Spleen (tissue), 11 donors: ENCODE data around the gene ETFBKMT. TPM values are rescaled to one million over a fixed set of nuclear protein-coding genes. Genes with fewer than 3 reads are reported as not detected.

Source experiments
- DNase-seq: peaks from one replicate; pipeline ENCODE4 v3.0.0-alpha.2; 2020
- H3K27ac ChIP-seq, 8 donors: fragments of 200-600 bp; sonication (generic) in 7 of 8; 1 replicate in 4 of 8; 2 replicates in 4 of 8; pipeline versions ENCODE4 v1.5.0 to v1.8.0; 2016 to 2021; ENCODE audit warnings: inconsistent platforms in 4 of 8, mild to moderate bottlenecking in 4 of 8, moderate library complexity in 1 of 8
- H3K27me3 ChIP-seq, 7 donors: fragments of 200-600 bp; sonication (generic) in 6 of 7; replicated peaks in 1 of 7; 1 replicate in 4 of 7; 2 replicates in 3 of 7; pipeline versions ENCODE4 v1.5.0 to v1.8.0; 2016 to 2021; ENCODE audit warnings: inconsistent platforms in 3 of 7, mild to moderate bottlenecking in 1 of 7
- H3K36me3 ChIP-seq, 6 donors: fragments of 200-600 bp; sonication (generic) in 5 of 6; 1 replicate in 4 of 6; 2 replicates in 2 of 6; pipeline versions ENCODE4 v1.5.0 to v1.8.0; 2016 to 2021; ENCODE audit warnings: inconsistent platforms in 2 of 6
- H3K4me1 ChIP-seq, 6 donors: fragments of 200-600 bp; sonication (generic) in 5 of 6; 1 replicate in 3 of 6; 2 replicates in 3 of 6; pipeline versions ENCODE4 v1.5.0 to v1.8.0; 2016 to 2021; ENCODE audit warnings: inconsistent platforms in 3 of 6
- H3K4me3 ChIP-seq, 8 donors: fragments of 200-600 bp; sonication (generic) in 7 of 8; 1 replicate in 4 of 8; 2 replicates in 4 of 8; pipeline versions ENCODE4 v1.5.0 to v1.8.0; 2016 to 2021; ENCODE audit warnings: inconsistent platforms in 4 of 8, mild to moderate bottlenecking in 4 of 8, moderate library complexity in 2 of 8
- H3K9me3 ChIP-seq, 8 donors: fragments of 200-600 bp; sonication (generic) in 7 of 8; 1 replicate in 4 of 8; 2 replicates in 4 of 8; pipeline versions ENCODE4 v1.5.0 to v1.8.0; 2016 to 2021; ENCODE audit warnings: inconsistent platforms in 4 of 8
- CTCF ChIP-seq, 11 experiments: fragments of 200-600 bp in 7 of 11; fragments of 450-650 bp in 4 of 11; sonication (generic) in 4 of 11; IDR thresholded peaks in 8 of 11; conservative IDR thresholded peaks in 3 of 11; 1 replicate in 7 of 11; 2 replicates in 4 of 11; pipeline versions ENCODE4 v1.4.0 to v1.8.0; 2016 to 2021; ENCODE audit warnings: antibody characterized with exemption in 11 of 11, inconsistent platforms in 4 of 11, mild to moderate bottlenecking in 1 of 11
- POLR2A ChIP-seq, 3 donors: fragments of 450-650 bp; IDR thresholded peaks; one replicate each; pipeline ENCODE4 v1.5.1; 2017; ENCODE audit warnings: antibody characterized with exemption in 3 of 3, mild to moderate bottlenecking in 1 of 3
- POLR2AphosphoS5 ChIP-seq, 3 donors: sonication (generic); formaldehyde crosslinking; IDR thresholded peaks; one replicate each; pipeline ENCODE4 v1.5.1; 2017; ENCODE audit warnings: antibody characterized with exemption in 3 of 3
- WGBS, 5 donors: extraction: QIAGEN DNeasy Blood & Tissue Kit in 3 of 5; methylation state at CpG; one replicate each; pipeline versions ENCODE4 v1.1.5 to v1.1.7; 2013 to 2018; 5-methylcytosine and 5-hydroxymethylcytosine counted together
- intact Hi-C: fragments of 100-400 bp; cut with DNase I; formaldehyde crosslinking; loops from one replicate; pipeline ENCODE4 v1.15.0; 2023; ENCODE audit warnings: low total_unique reads
- polyA plus RNA-seq, 3 donors: library from polyadenylated mRNA; stranded (reverse); fragments of 200-250 nt; gene quantifications; one replicate each; pipeline ENCODE4 v1.2.1, GENCODE V29; 2013
- total RNA-seq, 7 donors: library from RNA; depleted of rRNA in 3 of 7; stranded (reverse); fragments of >200 nt in 3 of 7; fragmentation: NEBNext Ultra II Directional in 4 of 7; extraction: Animal tissue kit (Norgen Biotek cat#: 25700) in 4 of 7; gene quantifications; one replicate each; pipeline versions ENCODE4 v1.1.0 to v1.2.1, GENCODE V29; 2016 to 2021
- donor health status: healthy with polysubstance abuse.
- donor health status: DM: no; HTN: no; CAD: no; lungs with moderate emphysema.
- donor health status: DM: no; HTN: no; CAD: no.
- donor health status: Bipolar disorder and iron deficiency.
- donor health status: healthy.
- donor health status: DM: no; HTN: no; CAD: no.
- donor health status: DM: yes; HTN: yes; CAD: no.

Gene ETFBKMT
- total and polyA plus RNA-seq, 10 donors = 1.0 to 5.6 (median 3.3) TPM

GRCh38 chr12:31647086-31647491, 12.4 kb upstream of the ETFBKMT start:
- Histone ChIP-seq H3K27me3 (no peaks in the 10 kb centered on the region), H3K4me1 (peaks cover 0 to 20% (median 10%) of the 10 kb centered on the region in 6 donors), H3K36me3 (no peaks in the 10 kb centered on the region), H3K27ac (no peak overlapping the region), H3K9me3 (no peaks in the 10 kb centered on the region), H3K4me3 (no peak overlapping the region)
- 32 to 47% (median 35%) methylated on average over 7 of the region's 7 CpGs for WGBS, 5 donors
- no peak for DNase-seq
- TF ChIP-seq CTCF (IDR thresholded peaks at IDR 0.05 in 8 of 11, conservative IDR thresholded peaks at IDR 0.05 in 3 of 11) (no peak), POLR2AphosphoS5 (IDR thresholded peaks at IDR 0.05) (no peak), POLR2A (IDR thresholded peaks at IDR 0.05) (no peak)
- intact Hi-C loops = no loop called here

GRCh38 chr12:31650918-31651317, 8.6 kb upstream of the ETFBKMT start:
- Histone ChIP-seq H3K36me3 (no peaks in the 10 kb centered on the region), H3K9me3 (no peaks in the 10 kb centered on the region), H3K27ac (no peak overlapping the region), H3K27me3 (no peaks in the 10 kb centered on the region), H3K4me1 (peaks cover 0 to 30% (median 21%) of the 10 kb centered on the region in 6 donors), H3K4me3 (no peak overlapping the region)
- intact Hi-C loops = loop anchor here (10.0 kb wide), 2 partner anchors 664 to 1024 kb away; partner anchors contain the start of gene DNM1L
- WGBS, 5 donors = 61 to 78% (median 65%) methylated on average over 6 of the region's 6 CpGs
- DNase-seq = no peak
- TF ChIP-seq CTCF (IDR thresholded peaks at IDR 0.05 in 8 of 11, conservative IDR thresholded peaks at IDR 0.05 in 3 of 11) (no peak), POLR2A (IDR thresholded peaks at IDR 0.05) (no peak), POLR2AphosphoS5 (IDR thresholded peaks at IDR 0.05) (no peak)

- Histone ChIP-seq H3K27ac (no peak overlapping the region), H3K4me1 (peaks cover 0 to 19% (median 14%) of the 10 kb centered on the region in 6 donors), H3K36me3 (no peaks in the 10 kb centered on the region), H3K9me3 (no peaks in the 10 kb centered on the region), H3K4me3 (no peak overlapping the region), H3K27me3 (no peaks in the 10 kb centered on the region)
- 92 to 95% (median 93%) methylated on average over 18 of the region's 18 CpGs for WGBS, 5 donors
- TF ChIP-seq CTCF (IDR thresholded peaks at IDR 0.05 in 8 of 11, conservative IDR thresholded peaks at IDR 0.05 in 3 of 11) (no peak), POLR2AphosphoS5 (IDR thresholded peaks at IDR 0.05) (no peak), POLR2A (IDR thresholded peaks at IDR 0.05) (no peak)
- no peak for DNase-seq
- intact Hi-C loops = loop anchor here (10.0 kb wide), 2 partner anchors 663 to 1023 kb away; partner anchors contain the start of gene DNM1L
These were observed 7.5 kb upstream of the ETFBKMT start for GRCh38 chr12:31651893-31652521.

GRCh38 chr12:31655208-31655607, 4.3 kb upstream of the ETFBKMT start:
- TF ChIP-seq POLR2A (IDR thresholded peaks at IDR 0.05) = no peak
- TF ChIP-seq POLR2AphosphoS5 (IDR thresholded peaks at IDR 0.05) = no peak
- TF ChIP-seq CTCF (IDR thresholded peaks at IDR 0.05 in 8 of 11, conservative IDR thresholded peaks at IDR 0.05 in 3 of 11) = no peak
- intact Hi-C loops = loop anchor here (10.0 kb wide), 2 partner anchors 660 to 1020 kb away; partner anchors contain the start of gene DNM1L
- H3K27ac ChIP-seq = no peak overlapping the region
- H3K27me3 ChIP-seq = no peaks in the 10 kb centered on the region
- H3K9me3 ChIP-seq = no peaks in the 10 kb centered on the region
- H3K36me3 ChIP-seq = no peaks in the 10 kb centered on the region
- no peak overlapping the region for H3K4me3 ChIP-seq
- H3K4me1 ChIP-seq = peaks cover 0 to 34% (median 22%) of the 10 kb centered on the region in 6 donors
- DNase-seq = no peak
- WGBS, 5 donors = 81 to 89% (median 85%) methylated on average over 4 of the region's 4 CpGs
